ENCODE measurements around the gene ZMYND11. TPM values are rescaled to one million over a fixed set of nuclear protein-coding genes. Genes with fewer than 3 reads are reported as not detected.

ZMYND11 gene
- total RNA-seq, 1 experiment from 2014 or later: 40.3 TPM

- H3K36me3 Mint-ChIP-seq (ENCODE audit: insufficient read depth, unreplicated experiment): peaks cover 23% of the 10 kb centered on the region
- intact Hi-C loops (cut with micrococcal nuclease; ENCODE audit: unreplicated experiment): no loop called here
- no peak for DNase-seq
- peak overlapping the region; percentile 74 for H3K4me3 Mint-ChIP-seq (ENCODE audit: low read depth, unreplicated experiment)
- no peak for TF ChIP-seq CTCF (IDR thresholded peaks at IDR 0.05; ENCODE audit: unreplicated experiment)
- no peaks in the 10 kb centered on the region for H3K27me3 Mint-ChIP-seq (ENCODE audit: unreplicated experiment)
- BruUV-seq (replicated peaks): TSS peak; percentile 39
- peak overlapping the region; percentile 52 for H3K27ac Mint-ChIP-seq (ENCODE audit: unreplicated experiment)
- H3K4me1 Mint-ChIP-seq (ENCODE audit: low read depth, unreplicated experiment): peaks cover 33% of the 10 kb centered on the region
- CTCF ChIA-PET: interaction anchor here (0.5 kb wide), 1 partner anchor 271 kb away, joined by 3 read pairs; no protein-coding TSS in a partner anchor
- H3K9me3 Mint-ChIP-seq (ENCODE audit: low read depth, unreplicated experiment): no peaks in the 10 kb centered on the region
These were observed 2.0 kb upstream of the ZMYND11 start for GRCh38 chr10:132946-133898.

GRCh38 chr10:134247-135131 lies 766 bp upstream of the ZMYND11 start:
- no TSS peak for BruUV-seq (replicated peaks)
- Mint-ChIP-seq H3K36me3 (ENCODE audit: insufficient read depth, unreplicated experiment) (peaks cover 23% of the 10 kb centered on the region), H3K27me3 (ENCODE audit: unreplicated experiment) (no peaks in the 10 kb centered on the region), H3K4me1 (ENCODE audit: low read depth, unreplicated experiment) (peaks cover 33% of the 10 kb centered on the region), H3K9me3 (ENCODE audit: low read depth, unreplicated experiment) (no peaks in the 10 kb centered on the region), H3K4me3 (ENCODE audit: low read depth, unreplicated experiment) (peak overlapping the region; percentile 74), H3K27ac (ENCODE audit: unreplicated experiment) (peak overlapping the region; percentile 52)
- TF ChIP-seq CTCF (IDR thresholded peaks at IDR 0.05; ENCODE audit: unreplicated experiment): no peak
- DNase-seq: peak; percentile 38
- CTCF ChIA-PET: no interaction called here
- intact Hi-C loops (cut with micrococcal nuclease; ENCODE audit: unreplicated experiment): no loop called here

DNA sequence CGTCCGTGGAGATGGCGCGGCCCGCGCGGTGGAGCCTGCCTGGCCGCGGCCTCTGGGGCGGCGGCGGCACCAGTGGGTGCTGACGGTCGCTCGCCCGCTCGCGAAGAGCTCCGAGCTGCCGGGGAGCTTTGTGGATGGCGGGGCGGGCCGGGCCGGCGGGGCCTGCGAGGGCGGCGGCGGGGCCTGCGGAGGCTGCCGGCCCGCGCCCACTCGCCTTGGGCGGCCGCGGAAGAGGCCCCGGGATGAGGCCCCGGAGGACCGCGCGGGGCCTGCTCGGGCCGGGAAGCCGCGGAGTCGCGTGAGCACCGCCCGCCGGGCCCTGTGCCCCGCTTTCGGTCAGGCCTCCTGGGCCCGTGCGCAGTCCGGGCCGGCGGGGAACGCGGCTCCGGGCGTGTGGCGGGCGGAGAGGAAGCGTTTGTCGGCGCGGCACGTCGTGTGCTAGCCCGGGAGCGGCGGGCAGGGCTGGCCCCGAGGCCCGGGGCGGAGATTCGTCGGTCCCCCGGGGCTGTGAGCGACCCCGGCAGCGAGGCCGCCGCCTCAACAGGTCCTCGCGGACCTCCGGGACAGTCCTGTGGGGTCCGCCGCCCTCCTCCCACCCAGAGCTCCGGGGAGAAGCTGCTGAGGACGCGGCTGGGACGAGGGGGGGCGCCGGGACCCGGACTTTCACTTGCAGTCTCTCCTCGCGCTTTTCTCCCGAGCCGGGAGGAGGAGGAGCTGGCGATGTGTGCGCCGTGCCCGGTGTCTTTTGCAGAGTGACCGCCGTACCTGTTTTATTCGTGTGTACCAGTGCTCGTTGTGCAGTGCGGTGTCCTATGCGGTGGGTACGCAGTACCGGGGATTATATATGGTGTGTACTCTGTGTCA lies 578 bp downstream of the ZMYND11 start:
- TF ChIP-seq CTCF (IDR thresholded peaks at IDR 0.05; ENCODE audit: unreplicated experiment): no peak
- intact Hi-C loops (cut with micrococcal nuclease; ENCODE audit: unreplicated experiment): no loop called here
- Mint-ChIP-seq H3K9me3 (ENCODE audit: low read depth, unreplicated experiment) (no peaks in the 10 kb centered on the region), H3K27me3 (ENCODE audit: unreplicated experiment) (no peaks in the 10 kb centered on the region), H3K27ac (ENCODE audit: unreplicated experiment) (peak overlapping the region; percentile 79), H3K36me3 (ENCODE audit: insufficient read depth, unreplicated experiment) (peaks cover 23% of the 10 kb centered on the region), H3K4me1 (ENCODE audit: low read depth, unreplicated experiment) (peaks cover 42% of the 10 kb centered on the region), H3K4me3 (ENCODE audit: low read depth, unreplicated experiment) (peak overlapping the region; percentile 74)
- peak; percentile 65 for DNase-seq
- BruUV-seq (replicated peaks): no TSS peak
- CTCF ChIA-PET: interaction anchor here (0.6 kb wide), 1 partner anchor 697 kb away, joined by 4 read pairs; no protein-coding TSS in a partner anchor

- intact Hi-C loops (cut with micrococcal nuclease; ENCODE audit: unreplicated experiment): no loop called here
- BruUV-seq (replicated peaks): no TSS peak
- CTCF ChIA-PET: no interaction called here
- H3K36me3 Mint-ChIP-seq (ENCODE audit: insufficient read depth, unreplicated experiment): peaks cover 23% of the 10 kb centered on the region
- peak overlapping the region; percentile 79 for H3K27ac Mint-ChIP-seq (ENCODE audit: unreplicated experiment)
- no peaks in the 10 kb centered on the region for H3K9me3 Mint-ChIP-seq (ENCODE audit: low read depth, unreplicated experiment)
- TF ChIP-seq CTCF (IDR thresholded peaks at IDR 0.05; ENCODE audit: unreplicated experiment): no peak
- H3K4me1 Mint-ChIP-seq (ENCODE audit: low read depth, unreplicated experiment): peaks cover 42% of the 10 kb centered on the region
- no peak for DNase-seq
- peak overlapping the region; percentile 74 for H3K4me3 Mint-ChIP-seq (ENCODE audit: low read depth, unreplicated experiment)
- no peaks in the 10 kb centered on the region for H3K27me3 Mint-ChIP-seq (ENCODE audit: unreplicated experiment)
These were observed 1.2 kb downstream of the ZMYND11 start for GRCh38 chr10:136465-136762.

Measured in Calu3 (cell line).